H1 (cell line): ENCODE data around the gene TMEM139. TPM values are rescaled to one million over a fixed set of nuclear protein-coding genes. Genes with fewer than 3 reads are reported as not detected.
A peak's percentile ranks its signal among the peaks of the same experiment; 100 is the strongest.

ENCODE experiments used
- CTCF ChIA-PET: fragments of 300-600 bp; sonication (Branson Sonifier 250); formaldehyde crosslinking; loops from one replicate; lab custom pipeline; 2021; ENCODE audit not compliant: partially characterized antibody; lab: Charles Lee
- POLR2A ChIA-PET: fragments of 300-600 bp; sonication (Branson Sonifier 250); formaldehyde crosslinking; loops from one replicate; lab custom pipeline; 2021; ENCODE audit warnings: inconsistent platforms; ENCODE audit not compliant: partially characterized antibody; lab: Charles Lee
- DNase-seq, 2 experiments: peaks; one replicate each; pipeline versions ENCODE4 v3.0.0 to v3.0.0-alpha.2; 2010 to 2022; ENCODE audit warnings: low spot score in 2 of 2, low read depth in 1 of 2, mixed read lengths in 1 of 2
- FAIRE-seq: peaks from 2 replicates; lab custom pipeline; 2011; peaks lifted over from hg19 to GRCh38; lab: Jason Lieb, UNC
- H2AFZ ChIP-seq: 2 replicates; pipeline ENCODE4 v1.8.1; 2012; ENCODE audit warnings: low read length, inconsistent platforms
- H2AK5ac ChIP-seq: 2 replicates; pipeline ENCODE4 v1.6.1; 2013; ENCODE audit warnings: low read depth, low read length
- H2BK120ac ChIP-seq: replicated peaks from 2 replicates; pipeline ENCODE3; 2013; ENCODE audit warnings: low read depth, low read length, inconsistent platforms
- H2BK12ac ChIP-seq: 2 replicates; pipeline ENCODE4 v1.6.1; 2013; ENCODE audit warnings: low read depth, low read length
- H2BK15ac ChIP-seq: 2 replicates; pipeline ENCODE4 v1.6.1; 2013; ENCODE audit warnings: low read length
- H2BK20ac ChIP-seq: 2 replicates; pipeline ENCODE4 v1.6.1; 2013; ENCODE audit warnings: low read length
- H2BK5ac ChIP-seq: 2 replicates; pipeline ENCODE4 v1.6.1; 2013; ENCODE audit warnings: low read depth, low read length
- H3K14ac ChIP-seq: 2 replicates; pipeline ENCODE4 v1.6.1; 2013; ENCODE audit warnings: inconsistent platforms; ENCODE audit not compliant: insufficient read length
- H3K18ac ChIP-seq: 2 replicates; pipeline ENCODE4 v1.6.1; 2013; ENCODE audit warnings: low read length; ENCODE audit errors: extremely low read depth
- H3K23ac ChIP-seq: 2 replicates; pipeline ENCODE4 v1.6.1; 2013; ENCODE audit warnings: inconsistent platforms; ENCODE audit not compliant: insufficient read length
- H3K23me2 ChIP-seq: 2 replicates; pipeline ENCODE4 v1.6.1; 2013; ENCODE audit warnings: low read depth, low read length
- H3K27ac ChIP-seq: 2 replicates; pipeline ENCODE4 v1.6.1; 2011; ENCODE audit warnings: low read depth, low read length, inconsistent platforms
- H3K27me3 ChIP-seq, 4 experiments: replicated peaks in 1 of 4; 1 replicate in 1 of 4; 2 replicates in 3 of 4; pipeline versions ENCODE4 v1.6.1 to v1.8.1; 2011 to 2013; ENCODE audit warnings: low read length in 3 of 4, mild to moderate bottlenecking in 3 of 4, inconsistent platforms in 2 of 4, mixed read lengths in 2 of 4, moderate library complexity in 1 of 4; ENCODE audit not compliant: control insufficient read depth in 3 of 4, insufficient read depth in 3 of 4; ENCODE audit errors: extremely low read depth in 1 of 4
- H3K36me3 ChIP-seq, 4 experiments: 2 replicates each; pipeline versions ENCODE4 v1.6.1 to v1.8.1; 2011 to 2013; ENCODE audit warnings: mild to moderate bottlenecking in 4 of 4, low read length in 3 of 4, moderate library complexity in 2 of 4, control low read depth in 1 of 4, inconsistent platforms in 1 of 4; ENCODE audit not compliant: insufficient read depth in 4 of 4, control insufficient read depth in 2 of 4
- H3K4ac ChIP-seq: replicated peaks from 2 replicates; pipeline ENCODE3; 2013; ENCODE audit warnings: low read length, low read depth, mixed read lengths, inconsistent platforms; ENCODE audit not compliant: insufficient read length
- H3K4me1 ChIP-seq, 4 experiments: replicated peaks in 1 of 4; 1 replicate in 1 of 4; 2 replicates in 3 of 4; pipeline versions ENCODE4 v1.6.1 to v1.8.1; 2011 to 2013; ENCODE audit warnings: low read length in 3 of 4, inconsistent platforms in 2 of 4, mixed read lengths in 1 of 4; ENCODE audit not compliant: insufficient read depth in 4 of 4, control insufficient read depth in 3 of 4
- H3K4me2 ChIP-seq, 2 experiments: 2 replicates each; pipeline versions ENCODE4 v1.6.1 to v1.8.1; 2011 to 2013; ENCODE audit warnings: low read depth in 2 of 2, low read length in 2 of 2, control low read depth in 1 of 2, inconsistent platforms in 1 of 2, mild to moderate bottlenecking in 1 of 2; ENCODE audit not compliant: insufficient read depth in 1 of 2
- H3K4me3 ChIP-seq, 4 experiments: fragments of 200-600, 300-600 bp in 1 of 4; sonication (generic), shearing (Covaris generic), sonication (Bioruptor Twin) in 1 of 4; 2 replicates each; pipeline versions ENCODE4 v1.5.1 to v1.8.1; 2011 to 2016; ENCODE audit warnings: low read length in 4 of 4, low read depth in 3 of 4, control low read depth in 2 of 4, inconsistent platforms in 2 of 4, mild to moderate bottlenecking in 2 of 4, mixed read lengths in 1 of 4, moderate library complexity in 1 of 4; ENCODE audit not compliant: insufficient read depth in 2 of 4; ENCODE audit errors: extremely low read depth in 1 of 4
- H3K56ac ChIP-seq: replicated peaks from 2 replicates; pipeline ENCODE3; 2013; ENCODE audit warnings: low read depth, mild to moderate bottlenecking, mixed read lengths, low read length, inconsistent platforms; ENCODE audit not compliant: insufficient read length
- H3K79me1 ChIP-seq: 2 replicates; pipeline ENCODE4 v1.6.1; 2013; ENCODE audit warnings: low read depth, low read length, control low read depth
- H3K79me2 ChIP-seq, 2 experiments: 2 replicates each; pipeline versions ENCODE4 v1.6.1 to v1.8.1; 2012 to 2013; ENCODE audit warnings: low read length in 2 of 2, mild to moderate bottlenecking in 2 of 2, inconsistent platforms in 1 of 2; ENCODE audit not compliant: insufficient read depth in 2 of 2, control insufficient read depth in 1 of 2
- H3K9ac ChIP-seq, 4 experiments: replicated peaks in 1 of 4; 1 replicate in 1 of 4; 2 replicates in 3 of 4; pipeline versions ENCODE4 v1.6.1 to v1.8.1; 2011 to 2013; ENCODE audit warnings: low read depth in 3 of 4, low read length in 3 of 4, control low read depth in 2 of 4, mild to moderate bottlenecking in 2 of 4, moderate library complexity in 2 of 4, inconsistent platforms in 1 of 4; ENCODE audit errors: extremely low read depth in 1 of 4
- H3K9me3 ChIP-seq, 2 experiments: 2 replicates each; pipeline versions ENCODE4 v1.6.1 to v1.8.1; 2012 to 2013; ENCODE audit warnings: mild to moderate bottlenecking in 2 of 2, moderate library complexity in 2 of 2, control low read depth in 1 of 2, inconsistent platforms in 1 of 2, low read depth in 1 of 2, low read length in 1 of 2, mixed read lengths in 1 of 2; ENCODE audit not compliant: insufficient read depth in 2 of 2
- H4K20me1 ChIP-seq, 2 experiments: replicated peaks in 1 of 2; 2 replicates each; pipeline versions ENCODE3 to v1.8.1; 2011 to 2013; ENCODE audit warnings: inconsistent platforms in 2 of 2, low read length in 2 of 2, mild to moderate bottlenecking in 1 of 2; ENCODE audit not compliant: insufficient read depth in 2 of 2, control insufficient read depth in 1 of 2
- H4K5ac ChIP-seq: 2 replicates; pipeline ENCODE4 v1.6.1; 2013; ENCODE audit warnings: low read length, low read depth, mixed read lengths, inconsistent platforms; ENCODE audit not compliant: insufficient read length
- H4K8ac ChIP-seq: 2 replicates; pipeline ENCODE4 v1.8.0; 2013; ENCODE audit warnings: mild to moderate bottlenecking, moderate library complexity, low read length, inconsistent platforms; ENCODE audit not compliant: insufficient read depth; ENCODE audit errors: extremely low read depth
- H4K91ac ChIP-seq: replicated peaks from 2 replicates; pipeline ENCODE3; 2013; ENCODE audit warnings: low read length, mixed read lengths, inconsistent platforms; ENCODE audit not compliant: insufficient read length
- CBX8 ChIP-seq: fragments of 300-800, 300-1000 bp; sonication (generic); IDR thresholded peaks from 2 replicates; pipeline ENCODE4 v1.7.1; 2016; ENCODE audit warnings: low read depth, low read length, borderline replicate concordance
- CHD1 ChIP-seq: IDR thresholded peaks from 2 replicates; pipeline ENCODE4 v1.6.1; 2012; ENCODE audit warnings: low read depth, low read length, improper control_type of control experiment
- EGR1 ChIP-seq: IDR thresholded peaks from 2 replicates; pipeline ENCODE4 v1.6.1; 2011; ENCODE audit warnings: low read depth, low read length, borderline replicate concordance
- EP300 ChIP-seq, 2 experiments: IDR thresholded peaks; 1 replicate in 1 of 2; 2 replicates in 1 of 2; pipeline ENCODE4 v1.6.1; 2011 to 2012; ENCODE audit warnings: low read depth in 2 of 2, low read length in 2 of 2, mild to moderate bottlenecking in 2 of 2, borderline replicate concordance in 1 of 2, inconsistent platforms in 1 of 2, moderate library complexity in 1 of 2
- GTF2F1 ChIP-seq: IDR thresholded peaks from 2 replicates; pipeline ENCODE4 v1.6.1; 2012; ENCODE audit warnings: low read depth, low read length, improper control_type of control experiment, borderline replicate concordance
- MAFK ChIP-seq: IDR thresholded peaks from 2 replicates; pipeline ENCODE4 v1.6.1; 2012; ENCODE audit warnings: low read depth, mild to moderate bottlenecking, improper control_type of control experiment, low read length
- NANOG ChIP-seq: IDR thresholded peaks from 2 replicates; pipeline ENCODE4 v1.6.1; 2011; ENCODE audit warnings: low read length, low read depth, mild to moderate bottlenecking, inconsistent platforms; ENCODE audit not compliant: insufficient read depth, poor library complexity, severe bottlenecking
- RAD21 ChIP-seq, 2 experiments: IDR thresholded peaks in 1 of 2; conservative IDR thresholded peaks in 1 of 2; 2 replicates each; pipeline ENCODE4 v1.6.1; 2011; ENCODE audit warnings: low read depth in 2 of 2, low read length in 2 of 2, improper control_type of control experiment in 1 of 2, inconsistent platforms in 1 of 2, mild to moderate bottlenecking in 1 of 2, moderate library complexity in 1 of 2
- TBP ChIP-seq: IDR thresholded peaks from 2 replicates; pipeline ENCODE4 v1.6.1; 2011; ENCODE audit warnings: low read depth, low read length, improper control_type of control experiment
- WGBS, 2 experiments: shearing (Covaris generic) in 1 of 2; methylation state at CpG; one replicate each; pipeline versions ENCODE4 v1.1.6 to v1.1.7; 2013 to 2015; ENCODE audit warnings: low lambda C conversion rate in 2 of 2, mixed read lengths in 2 of 2, inconsistent platforms in 1 of 2, low coverage in 1 of 2, missing lambda C conversion rate in 1 of 2; ENCODE audit not compliant: insufficient replicate concordance in 2 of 2, insufficient coverage in 1 of 2, insufficient read length in 1 of 2; ENCODE audit errors: extremely low coverage in 1 of 2, missing lambda C conversion rate in 1 of 2; 5-methylcytosine and 5-hydroxymethylcytosine counted together
- polyA plus RNA-seq, 7 experiments: library from polyadenylated mRNA; depleted of rRNA in 3 of 7; stranded (reverse) in 5 of 7; unstranded in 2 of 7; fragments of >200 nt in 5 of 7; fragments of 200-250 nt in 2 of 7; gene quantifications; 1 replicate in 5 of 7; 2 replicates in 1 of 7; 4 replicates in 1 of 7; pipeline versions ENCODE4 v1.2.1 to v1.2.3, GENCODE V29; 2011 to 2013; ENCODE audit warnings: missing spikeins in 2 of 7, mixed read lengths in 2 of 7
- total RNA-seq: library from RNA; stranded (reverse); fragmentation: NEBNext Ultra II Directional; extraction: Animal tissue kit (Norgen Biotek cat#: 25700); gene quantifications from 2 replicates; pipeline ENCODE4 v1.2.1, GENCODE V29; 2021

The TMEM139 gene
- total and polyA plus RNA-seq, 2 of the 8 experiments (the other 6 are each of a cell fraction or from before 2014, with no cell fraction given), result 3.2 to 6.7 TPM

DNA sequence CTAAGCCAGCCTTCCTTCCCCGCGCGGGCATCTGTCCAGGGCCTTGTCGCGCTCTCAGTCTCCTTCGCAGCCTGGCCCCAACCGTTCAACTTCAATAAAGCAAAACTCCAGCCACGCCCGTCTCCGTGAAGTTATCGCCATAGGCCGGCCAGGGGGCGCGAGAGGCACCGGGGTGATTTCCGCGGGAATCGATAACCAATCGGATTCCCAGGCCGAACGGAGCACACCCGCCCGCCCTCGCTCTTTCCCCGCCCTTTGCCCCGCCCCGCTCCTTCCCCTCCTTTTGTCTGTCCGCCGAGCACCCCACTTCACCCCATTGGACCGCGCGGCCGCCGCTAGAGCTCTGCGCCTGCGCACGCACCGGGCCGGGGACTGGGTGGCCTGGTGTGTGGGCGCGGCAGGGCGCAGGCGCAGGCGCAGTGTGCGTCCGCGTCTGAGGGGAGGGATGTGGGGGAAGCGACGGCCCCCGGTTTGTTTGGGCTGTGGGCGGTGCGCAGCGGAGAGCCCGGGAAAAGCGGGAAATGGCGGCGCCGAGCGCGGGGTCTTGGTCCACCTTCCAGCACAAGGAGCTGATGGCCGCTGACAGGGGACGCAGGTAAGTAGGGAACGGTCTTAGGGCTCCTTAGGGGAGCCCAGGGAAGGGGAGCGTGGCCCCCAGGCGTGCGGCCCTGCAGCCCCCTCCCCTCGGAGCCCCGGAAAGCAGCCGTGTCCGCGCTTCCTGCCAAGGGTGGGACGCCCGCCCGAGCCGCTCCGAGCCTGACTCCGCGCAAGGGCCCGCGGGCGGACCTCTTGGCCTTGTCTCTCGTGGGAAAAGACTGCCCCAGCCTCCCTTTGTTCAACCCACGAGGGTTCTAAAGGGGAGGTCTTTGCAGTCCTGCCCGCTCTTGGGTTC lies 3.4 kb downstream of the TMEM139 start, which contains the start of gene CASP2:
CASP2 (plus strand) TSS at position 417 of the 892 bp plus-strand sequence; CDS start at position 522, 105 bp downstream.
- H3K14ac ChIP-seq, result no peak within 1 kb of the TSS
- FAIRE-seq, result no peak
- TF ChIP-seq NANOG (no peak), GTF2F1 (no peak), CBX8 (no peak), RAD21 (IDR thresholded peaks at IDR 0.05 in 1 of 2, conservative IDR thresholded peaks at IDR 0.05 in 1 of 2; ENCODE audit: low read depth in 2 of 2, low read length in 2 of 2) (no peak), TBP (peak; percentile 80), EP300 (IDR thresholded peaks at IDR 0.05; ENCODE audit: borderline replicate concordance in 1 of 2, low read depth in 2 of 2, low read length in 2 of 2) (no peak), MAFK (no peak), CHD1 (no peak), EGR1 (peak; percentile 59; the same call in 1 of the 2 replicates)

More for the DNA sequence above, 3.4 kb downstream of the TMEM139 start, which contains the start of gene CASP2:
- peak within 1 kb of the TSS; percentile 84 to 97 for H3K4me2 ChIP-seq
- H3K9ac ChIP-seq, result peak within 1 kb of the TSS; percentile 83 to 98 (median 96)
- H4K91ac ChIP-seq, result peak within 1 kb of the TSS; percentile 59
- H3K27me3 ChIP-seq, result peaks cover 10 to 21% (median 20%) of the 10 kb centered on the region in 4 experiments
- peak within 1 kb of the TSS; percentile 29 for H2BK120ac ChIP-seq
- peak within 1 kb of the TSS; percentile 89 for H3K27ac ChIP-seq
- H4K5ac ChIP-seq, result peak within 1 kb of the TSS; percentile 66
- 0 out of 2 replicates have a peak within 1 kb of the TSS, but pooled peaks have one; percentile 75 for H2BK20ac ChIP-seq
- peaks cover 9 to 24% (median 16%) of the 10 kb centered on the region in 4 experiments for H3K36me3 ChIP-seq
- 0 out of 2 replicates have a peak within 1 kb of the TSS, but pooled peaks have one; percentile 84 for H2BK15ac ChIP-seq
- 0 out of 2 replicates have a peak within 1 kb of the TSS, but pooled peaks have one; percentile 13 for H2BK12ac ChIP-seq
- 3% methylated on average over 49 of the region's 84 CpGs; no CpG with 5 or more reads in 1 of the 2 experiments for WGBS, 2 experiments
- H3K23ac ChIP-seq, result no peak within 1 kb of the TSS
- H3K79me2 ChIP-seq, result peaks cover 0 to 36% of the 10 kb centered on the region in 2 experiments; a peak in 3 of 4 replicates
- ChIA-PET POLR2A (interaction anchor here (0.6 to 2.5 kb wide), 14 partner anchors 8 to 119 kb away, joined by 3 to 6 read pairs (median 3); partner anchors contain the start of gene GSTK1), CTCF (interaction anchor here (0.6 to 3.6 kb wide), 8 partner anchors 9 to 104 kb away, joined by 3 to 22 read pairs (median 4); no protein-coding TSS in a partner anchor)
- peak within 1 kb of the TSS; percentile 71 for H2BK5ac ChIP-seq
- H3K4me1 ChIP-seq, result peaks cover 9 to 14% (median 10%) of the 10 kb centered on the region in 4 experiments
- H2AK5ac ChIP-seq, result 0 out of 2 replicates have a peak within 1 kb of the TSS, but pooled peaks have one; percentile 17
- peaks cover 8% of the 10 kb centered on the region for H3K23me2 ChIP-seq
- peak; percentile 94 to 98 for DNase-seq
- peaks cover 6 to 13% of the 10 kb centered on the region in 2 experiments for H3K9me3 ChIP-seq
- peak within 1 kb of the TSS; percentile 75 for H3K4ac ChIP-seq
- H4K20me1 ChIP-seq, result peaks cover 0 to 2% of the 10 kb centered on the region in 2 experiments
- peak within 1 kb of the TSS; percentile 75 for H3K56ac ChIP-seq
- peak within 1 kb of the TSS; percentile 81 to 96 (median 90) for H3K4me3 ChIP-seq
- peaks cover 3% of the 10 kb centered on the region for H3K79me1 ChIP-seq
- peak within 1 kb of the TSS; percentile 99 for H4K8ac ChIP-seq
- no peak within 1 kb of the TSS for H2AFZ ChIP-seq
- peak within 1 kb of the TSS; percentile 90 for H3K18ac ChIP-seq
